Stimulated activated CD8-positive, alpha-beta memory T cell treated with anti-CD3 and anti-CD28 coated beads, Interleukin-15, amount 100 ng/mL, for 4 hours (primary cell): ENCODE measurements around the gene GLI2.

Experiments used
- DNase-seq, 2 donors: peaks; one replicate each; pipeline ENCODE4 v3.0.0-alpha.2; 2020; ENCODE audit warnings: low read depth in 2 of 2

The GLI2 gene

DNA sequence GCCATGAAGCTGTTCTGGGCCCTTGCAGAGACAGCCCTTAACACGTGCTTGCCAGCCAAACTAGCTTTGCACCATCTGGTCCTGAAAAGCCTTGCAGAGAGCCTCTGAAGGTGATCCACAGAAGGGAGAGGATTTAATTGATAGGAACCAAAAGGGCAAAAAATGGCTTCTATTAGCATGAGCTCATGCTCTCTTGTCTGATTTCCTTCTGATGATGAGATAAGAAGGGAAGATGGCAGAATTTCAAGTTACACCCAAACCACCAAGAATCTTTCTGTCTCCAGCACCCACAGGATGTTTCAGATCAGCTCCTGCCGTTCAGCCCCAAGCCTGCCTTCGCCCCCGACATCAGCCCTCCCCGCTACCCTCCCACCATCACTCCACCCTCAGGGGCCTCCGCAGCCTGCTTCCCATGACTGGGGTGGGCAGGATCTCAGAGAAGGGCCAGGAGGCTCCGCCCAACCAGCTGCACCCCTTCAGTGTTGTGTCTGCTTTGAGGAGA lies 23.4 kb upstream of the GLI2 start:
- DNase-seq = no peak

GRCh38 chr2:120715353-120715752 lies 20.3 kb upstream of the GLI2 start:
- DNase-seq = no peak

- no peak for DNase-seq
Measured at GRCh38 chr2:120715941-120716340, 19.7 kb upstream of the GLI2 start.

DNA sequence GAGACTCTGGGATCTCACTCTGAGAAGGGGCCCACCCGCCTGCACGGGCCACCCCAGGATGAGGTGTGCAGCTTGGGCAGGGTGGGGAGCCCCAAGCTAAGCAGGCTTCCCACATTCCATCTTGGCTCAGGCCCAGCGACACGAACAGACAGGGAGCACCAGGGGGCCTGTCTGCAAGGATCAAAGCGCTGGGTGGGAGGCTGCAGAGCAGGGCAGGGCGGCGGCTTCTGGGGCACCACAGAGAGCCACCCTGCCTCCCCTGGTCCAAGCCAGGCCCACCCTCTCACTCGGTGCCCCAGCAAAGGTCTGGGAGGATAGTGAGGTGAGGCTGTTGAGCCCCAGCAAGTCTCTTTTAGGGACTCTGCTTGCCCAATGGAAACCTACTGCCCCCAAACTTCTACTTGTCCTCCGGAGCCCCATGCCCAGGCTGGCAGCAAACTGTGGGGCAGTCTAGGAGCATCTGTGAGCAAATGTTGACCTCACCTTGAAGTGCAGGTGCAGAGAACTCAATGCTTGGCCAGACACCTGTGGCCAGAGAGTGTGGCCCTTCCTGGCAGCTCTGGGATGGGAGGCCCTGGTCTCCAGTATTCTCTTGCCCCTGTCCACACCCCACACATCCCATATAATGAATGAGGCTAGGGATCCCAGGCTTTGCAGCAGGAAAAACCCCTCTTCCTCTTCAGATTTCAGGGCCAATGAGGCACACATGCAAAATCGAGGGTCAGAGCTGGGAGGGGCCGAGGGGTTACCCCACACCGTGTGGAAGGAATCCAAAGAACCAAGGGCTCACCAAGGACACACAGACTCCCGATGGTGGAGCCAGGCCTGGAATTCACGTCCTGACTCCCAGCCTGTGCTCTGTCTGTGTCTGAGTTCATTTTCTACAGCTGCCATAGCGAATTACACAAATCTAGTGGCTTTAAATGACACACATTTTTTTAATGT lies 18.8 kb upstream of the GLI2 start:
- no peak for DNase-seq

DNA sequence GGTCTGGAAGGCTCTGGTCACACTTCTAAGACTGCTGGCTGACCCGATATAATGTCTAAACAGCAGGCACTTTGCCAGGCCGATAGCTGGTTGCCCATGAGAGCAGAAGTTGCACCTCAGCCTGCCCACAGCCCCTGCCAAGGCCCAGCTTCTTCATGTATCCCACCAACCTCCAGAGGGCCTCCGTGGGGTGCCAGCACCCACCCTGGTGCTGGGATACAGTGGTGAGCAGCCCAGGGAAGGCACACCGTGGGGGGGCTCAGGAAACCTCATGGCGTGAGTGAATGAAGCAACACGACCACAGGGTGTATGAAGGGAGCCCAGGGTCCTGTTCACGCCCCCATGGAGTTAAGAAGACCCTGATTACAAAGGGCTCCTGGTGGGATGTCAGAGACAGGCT lies 16.2 kb upstream of the GLI2 start:
- DNase-seq = no peak

DNA sequence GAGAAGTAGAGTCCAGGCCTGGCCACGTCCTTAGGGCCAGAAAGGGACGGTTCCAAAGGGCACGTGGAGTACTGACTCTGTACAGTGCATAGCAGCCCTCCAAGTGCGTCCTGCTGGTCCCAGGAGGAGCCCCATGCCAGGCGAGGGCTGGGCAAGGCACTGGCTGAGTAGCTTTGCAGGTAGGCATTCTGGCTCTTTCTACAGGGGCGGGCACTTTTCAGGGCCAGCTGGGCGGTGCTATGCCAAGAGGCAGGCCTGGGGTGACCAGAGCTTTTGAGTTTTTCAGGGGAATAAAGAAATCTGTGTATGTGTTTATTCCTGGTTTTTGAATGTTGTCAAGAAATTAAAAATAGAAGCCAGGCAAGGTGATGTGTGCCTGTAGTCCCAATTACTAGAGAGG lies 15.4 kb upstream of the GLI2 start:
- no peak for DNase-seq

GRCh38 chr2:120720746-120721375 lies 14.8 kb upstream of the GLI2 start:
- DNase-seq = no peak

- no peak for DNase-seq
Measured at GRCh38 chr2:120722246-120722567, 13.5 kb upstream of the GLI2 start.

- DNase-seq = no peak
Measured at GRCh38 chr2:120722568-120723421, 12.9 kb upstream of the GLI2 start.

- DNase-seq = no peak
Measured at GRCh38 chr2:120726245-120726644, 9.4 kb upstream of the GLI2 start.

- no peak for DNase-seq
Measured at GRCh38 chr2:120729406-120730399, 6.0 kb upstream of the GLI2 start.

DNA sequence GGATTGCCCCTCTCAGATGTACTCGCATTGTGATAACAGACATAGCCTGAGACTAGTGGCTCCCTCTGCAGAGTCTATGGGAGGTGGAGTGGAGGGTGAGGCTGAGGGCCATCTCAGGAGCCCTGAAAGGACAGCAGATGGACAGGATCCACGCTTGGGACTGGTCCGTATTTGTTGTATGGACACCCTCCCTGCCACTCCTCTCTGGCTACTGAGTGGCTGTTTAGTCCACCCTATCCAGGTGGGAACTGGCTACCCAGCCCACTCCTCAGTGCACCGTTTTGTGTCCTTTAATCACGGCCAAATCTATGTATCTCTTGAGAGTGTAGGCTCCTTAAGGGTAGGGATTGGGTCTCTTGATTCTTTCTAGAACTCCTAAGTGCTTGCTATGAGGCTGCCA lies 4.5 kb upstream of the GLI2 start:
- DNase-seq = no peak

DNA sequence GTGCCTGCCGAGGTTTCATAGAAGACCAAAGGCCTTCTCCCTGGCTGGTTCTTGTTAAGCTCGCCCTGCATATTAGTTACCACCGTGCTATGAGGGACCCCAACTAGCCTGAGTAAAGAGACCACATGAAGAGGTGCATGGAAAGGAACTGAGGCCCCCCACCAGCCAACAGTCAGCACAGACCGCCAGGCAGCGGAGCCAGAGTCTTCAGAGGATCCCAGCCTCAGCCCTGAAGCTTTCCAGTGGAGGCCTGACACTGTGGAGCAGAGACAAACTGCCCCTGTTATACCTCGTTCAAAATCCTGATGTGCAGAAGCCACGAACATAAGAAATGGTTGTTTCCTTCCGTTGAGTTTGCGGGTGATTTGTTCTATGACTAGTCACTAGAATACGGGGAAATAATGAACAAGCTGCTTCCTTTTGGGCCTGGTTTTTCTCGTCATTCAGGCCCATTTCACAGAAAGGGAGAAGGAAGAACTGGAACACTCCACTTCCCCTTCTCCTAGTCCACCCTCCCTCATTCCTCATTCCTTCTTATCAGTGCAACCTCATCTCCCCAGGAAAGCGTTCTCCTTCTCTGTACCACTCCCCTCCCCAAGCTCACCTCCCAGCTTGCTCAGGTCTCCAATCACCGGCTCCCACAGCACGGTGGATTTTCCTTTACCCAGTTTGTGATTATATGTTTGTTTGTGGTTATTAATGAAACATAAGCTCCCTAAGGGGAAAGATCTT lies 3.0 kb upstream of the GLI2 start:
- DNase-seq = no peak

DNA sequence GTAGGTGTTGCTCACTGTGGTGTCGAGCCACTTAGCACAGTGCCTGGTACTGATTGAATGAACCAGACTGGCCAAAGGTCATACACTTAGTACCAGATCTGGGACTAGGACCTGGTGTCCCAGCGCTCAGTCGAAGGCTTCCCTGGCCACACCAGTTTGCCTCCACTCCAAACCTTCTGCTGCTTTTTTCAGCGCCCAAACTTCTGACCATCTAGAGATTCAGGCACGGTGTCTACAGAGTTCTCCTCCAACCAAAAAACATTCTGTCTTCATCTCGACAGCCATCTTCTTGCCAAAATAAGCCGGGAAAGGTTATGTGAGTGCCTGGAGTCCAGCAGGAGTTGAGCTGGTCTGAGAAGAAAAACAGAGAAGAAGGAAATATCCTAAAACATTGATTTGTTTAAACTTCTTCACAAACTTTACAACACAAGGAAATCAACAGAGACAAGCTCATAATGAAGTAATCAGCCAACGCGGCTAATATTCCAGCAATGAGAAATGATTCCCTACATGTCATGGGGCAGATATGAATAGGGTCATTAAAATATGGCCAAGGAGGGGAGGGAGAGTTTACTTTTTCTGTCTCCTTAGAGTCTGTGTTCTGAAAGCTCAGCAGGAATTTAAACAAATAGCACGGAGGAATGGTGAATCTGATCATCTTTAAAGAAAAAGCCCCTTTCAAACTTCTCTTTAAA lies 2.3 kb upstream of the GLI2 start:
- DNase-seq = no peak

DNA sequence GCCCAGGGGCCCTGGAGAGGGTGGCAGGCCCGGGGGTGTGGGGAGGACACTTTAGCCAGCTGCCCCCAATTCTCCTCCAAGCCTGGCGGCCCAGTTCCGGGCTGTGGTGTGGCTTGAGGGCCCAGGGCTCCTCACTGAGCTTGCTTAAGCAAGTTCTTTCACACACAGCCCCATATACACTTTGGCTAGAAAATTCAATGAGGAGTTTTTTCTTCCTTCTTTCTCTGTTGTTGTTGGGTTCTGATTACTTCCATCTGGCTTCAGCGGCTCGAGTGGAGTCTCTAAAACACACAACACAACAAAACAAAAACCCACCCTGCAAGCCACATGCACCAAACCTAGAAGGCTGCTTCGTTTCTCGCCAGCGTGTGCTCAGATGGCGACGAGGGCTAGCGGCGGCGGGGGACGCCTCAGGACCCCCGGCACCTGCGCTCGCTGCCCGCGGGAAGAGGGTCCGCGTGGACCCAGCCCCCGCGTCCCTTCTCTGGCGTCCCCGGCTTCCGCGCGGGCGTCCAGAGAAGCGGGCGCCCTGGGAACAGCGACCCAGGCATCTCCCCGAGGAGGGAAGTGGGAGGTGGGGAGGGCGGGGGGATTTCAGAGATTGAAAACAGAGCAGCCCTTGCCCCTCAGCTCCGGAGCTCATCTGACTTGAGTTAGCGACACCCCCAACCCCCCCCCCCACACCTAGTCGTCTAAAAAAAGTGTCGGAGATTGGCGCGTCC lies 577 bp upstream of the GLI2 start:
- DNase-seq = no peak

DNA sequence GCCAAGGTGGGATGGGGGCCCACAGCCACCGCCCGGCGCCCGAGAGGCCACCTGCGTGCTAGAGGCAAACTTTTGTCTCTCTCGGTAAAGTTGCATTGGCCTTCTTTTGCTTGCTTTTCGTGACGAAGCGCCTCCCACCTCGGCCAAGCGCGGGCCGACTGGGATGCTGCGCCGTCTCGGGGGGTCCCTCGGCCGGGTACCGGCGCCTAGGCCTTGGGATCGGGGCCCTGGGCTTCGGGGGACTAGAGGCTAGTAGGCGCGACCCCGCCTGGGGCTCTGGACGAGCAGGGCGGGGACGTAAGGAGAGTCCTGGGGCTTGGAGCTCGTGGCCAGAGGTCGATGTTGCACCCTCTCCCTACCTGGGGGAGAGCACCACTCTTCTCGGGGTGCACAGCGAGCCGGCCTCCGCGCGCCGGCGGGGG lies 545 bp downstream of the GLI2 start:
- no peak for DNase-seq

GRCh38 chr2:120736624-120737339 lies 1.1 kb downstream of the GLI2 start:
- no peak for DNase-seq

- no peak for DNase-seq
Measured at GRCh38 chr2:120737340-120738101, 1.9 kb downstream of the GLI2 start.
